GM12878 (cell line): Measurements from ENCODE around the gene TK1. TPM values are rescaled to one million over a fixed set of nuclear protein-coding genes. Genes with fewer than 3 reads are reported as not detected.

Experiments
- ASH2L ChIP-seq: fragments of 300-600, 200-600 bp; sonication (generic); IDR thresholded peaks from 2 replicates; pipeline ENCODE4 v1.6.1; 2017; ENCODE audit warnings: low read depth, mild to moderate bottlenecking, borderline replicate concordance
- ATF2 ChIP-seq: IDR thresholded peaks from 2 replicates; pipeline ENCODE4 v1.6.1; 2012; ENCODE audit warnings: low read length, inconsistent platforms
- BCL11A ChIP-seq: IDR thresholded peaks from 2 replicates; pipeline ENCODE4 v1.6.1; 2011; ENCODE audit warnings: low read depth, low read length
- BHLHE40 ChIP-seq, 2 experiments: fragments of 450-650 bp in 1 of 2; IDR thresholded peaks; 2 replicates each; pipeline ENCODE4 v1.6.1; 2011 to 2017; ENCODE audit warnings: low read depth in 2 of 2, borderline replicate concordance in 1 of 2, improper control_type of control experiment in 1 of 2, low read length in 1 of 2, mild to moderate bottlenecking in 1 of 2
- CBFB ChIP-seq: IDR thresholded peaks from 2 replicates; pipeline ENCODE4 v1.6.1; 2016; ENCODE audit warnings: antibody characterized with exemption, low read depth
- CHD2 ChIP-seq: IDR thresholded peaks from 2 replicates; pipeline ENCODE4 v1.6.1; 2011; ENCODE audit warnings: low read depth, low read length, improper control_type of control experiment, borderline replicate concordance
- DPF2 ChIP-seq: fragments of 450-650 bp; IDR thresholded peaks from 2 replicates; pipeline ENCODE4 v1.6.1; 2017; ENCODE audit warnings: mild to moderate bottlenecking
- EED ChIP-seq: sonication (generic); IDR thresholded peaks from 2 replicates; pipeline ENCODE4 v1.6.1; 2016; ENCODE audit warnings: antibody characterized with exemption, low read depth
- EGR1 ChIP-seq, 2 experiments: IDR thresholded peaks; 1 replicate in 1 of 2; 2 replicates in 1 of 2; pipeline ENCODE4 v1.6.1; 2011 to 2012; ENCODE audit warnings: low read depth in 2 of 2, low read length in 2 of 2, borderline replicate concordance in 1 of 2, mild to moderate bottlenecking in 1 of 2, moderate library complexity in 1 of 2
- EP300 ChIP-seq, 2 experiments: fragments of 150-350 bp in 1 of 2; IDR thresholded peaks; 2 replicates each; pipeline ENCODE4 v1.6.1; 2011 to 2012; ENCODE audit warnings: low read depth in 2 of 2, low read length in 2 of 2, borderline replicate concordance in 1 of 2, improper control_type of control experiment in 1 of 2, inconsistent platforms in 1 of 2; ENCODE audit not compliant: control insufficient read depth in 1 of 2
- EZH2 ChIP-seq: IDR thresholded peaks from 2 replicates; pipeline ENCODE4 v1.6.1; 2012; ENCODE audit warnings: low read depth, mild to moderate bottlenecking, control low read depth, inconsistent platforms, low read length, borderline replicate concordance; ENCODE audit not compliant: control insufficient read depth
- FOXM1 ChIP-seq: IDR thresholded peaks from 2 replicates; pipeline ENCODE4 v1.6.1; 2012; ENCODE audit warnings: low read depth, mild to moderate bottlenecking, inconsistent platforms, low read length, moderate library complexity
- HDAC6 ChIP-seq: fragments of 200-600 bp; sonication (generic); IDR thresholded peaks from one replicate; pipeline ENCODE4 v1.8.0; 2017; ENCODE audit warnings: antibody characterized with exemption; ENCODE audit not compliant: unreplicated experiment
- HDGF ChIP-seq: fragments of 450-650 bp; IDR thresholded peaks from 2 replicates; pipeline ENCODE4 v1.6.1; 2016; ENCODE audit warnings: antibody characterized with exemption
- IKZF2 ChIP-seq, 2 experiments: fragments of 450-650 bp; IDR thresholded peaks; 2 replicates each; pipeline ENCODE4 v1.6.1; 2017; ENCODE audit warnings: mild to moderate bottlenecking in 2 of 2, moderate library complexity in 2 of 2
- KDM1A ChIP-seq: fragments of 200-600 bp; sonication (generic); IDR thresholded peaks from 2 replicates; pipeline ENCODE4 v1.6.1; 2016; ENCODE audit warnings: borderline replicate concordance
- NFXL1 ChIP-seq: fragments of 450-650 bp; IDR thresholded peaks from 2 replicates; pipeline ENCODE4 v1.6.1; 2017; ENCODE audit warnings: antibody characterized with exemption, mild to moderate bottlenecking, borderline replicate concordance
- NFYB ChIP-seq: IDR thresholded peaks from 2 replicates; pipeline ENCODE4 v1.6.1; 2011; ENCODE audit warnings: low read depth, mild to moderate bottlenecking, low read length, improper control_type of control experiment, moderate library complexity; ENCODE audit not compliant: insufficient read depth
- PAX5 ChIP-seq: IDR thresholded peaks from 2 replicates; pipeline ENCODE4 v1.6.1; 2011; ENCODE audit warnings: low read depth, low read length, borderline replicate concordance
- PAX8 ChIP-seq: fragments of 450-650 bp; IDR thresholded peaks from 2 replicates; pipeline ENCODE4 v1.6.1; 2017; ENCODE audit warnings: mild to moderate bottlenecking, moderate library complexity
- PKNOX1 ChIP-seq: fragments of 450-650 bp; IDR thresholded peaks from 2 replicates; pipeline ENCODE4 v1.6.1; 2016; ENCODE audit warnings: mild to moderate bottlenecking
- POLR2AphosphoS2 ChIP-seq: IDR thresholded peaks from 2 replicates; pipeline ENCODE4 v1.6.1; 2011; ENCODE audit warnings: low read depth, mild to moderate bottlenecking, low read length, improper control_type of control experiment, moderate library complexity
- SIX5 ChIP-seq: IDR thresholded peaks from 2 replicates; pipeline ENCODE4 v1.6.1; 2011; ENCODE audit warnings: mild to moderate bottlenecking, low read depth, low read length, moderate library complexity; ENCODE audit not compliant: severe bottlenecking
- SMAD5 ChIP-seq: IDR thresholded peaks from 2 replicates; pipeline ENCODE4 v1.6.1; 2016; ENCODE audit warnings: antibody characterized with exemption, low read depth
- SRF ChIP-seq, 2 experiments: IDR thresholded peaks; 2 replicates each; pipeline ENCODE4 v1.6.1; 2011; ENCODE audit warnings: low read depth in 2 of 2, low read length in 2 of 2, mild to moderate bottlenecking in 1 of 2, moderate library complexity in 1 of 2
- STAT1 ChIP-seq: fragments of 450-650 bp; conservative IDR thresholded peaks from 2 replicates; pipeline ENCODE4 v1.6.1; 2014; ENCODE audit warnings: antibody characterized with exemption, mild to moderate bottlenecking
- TAF1 ChIP-seq: IDR thresholded peaks from 2 replicates; pipeline ENCODE4 v1.6.1; 2011; ENCODE audit warnings: mild to moderate bottlenecking, low read depth, low read length, borderline replicate concordance
- TCF3 ChIP-seq: IDR thresholded peaks from 2 replicates; pipeline ENCODE4 v1.6.1; 2012; ENCODE audit warnings: low read depth, mild to moderate bottlenecking, low read length, borderline replicate concordance; ENCODE audit not compliant: insufficient read depth
- WRNIP1 ChIP-seq: IDR thresholded peaks from 2 replicates; pipeline ENCODE4 v1.6.1; 2011; ENCODE audit warnings: low read depth, low read length, improper control_type of control experiment, borderline replicate concordance
- polyA plus RNA-seq, 11 experiments: library from polyadenylated mRNA; depleted of rRNA in 4 of 11; unstranded in 6 of 11; stranded (reverse) in 5 of 11; fragments of >200 nt; fragmentation: Nextera tagmentation in 4 of 11; fragmentation: Illumina TruSeq in 1 of 11; extraction: Ambion mirVana in 4 of 11; extraction: Trizol in 1 of 11; gene quantifications; 1 replicate in 1 of 11; 2 replicates in 10 of 11; pipeline versions ENCODE4 v1.2.1 to v1.2.3, GENCODE V29; 2011 to 2016; ENCODE audit warnings: inconsistent platforms in 2 of 11, missing spikeins in 2 of 11, low read depth in 1 of 11
- total RNA-seq, 4 experiments: library from RNA; depleted of rRNA in 3 of 4; stranded (reverse); fragments of >200 nt in 3 of 4; fragmentation: Illumina TruSeq in 1 of 4; extraction: Trizol in 1 of 4; gene quantifications; 2 replicates each; pipeline versions ENCODE4 v1.2.1 to v1.2.3, GENCODE V29; 2013 to 2021

Gene TK1
- total and polyA plus RNA-seq, 10 of the 15 experiments (the other 5 are each of a cell fraction or from before 2014, with no cell fraction given), result 4.6 to 175 (median 77.9) TPM

GRCh38 chr17:78154903-78155811 lies 31.7 kb downstream of the TK1 start (continued):
- TF ChIP-seq BCL11A (peak; percentile 54; the same call in 1 of the 2 replicates), CHD2 (peak; percentile 85), PAX8 (no peak), NFXL1 (no peak), ASH2L (no peak), KDM1A (no peak), TCF3 (no peak), BHLHE40 (IDR thresholded peaks at IDR 0.05; ENCODE audit: borderline replicate concordance in 1 of 2, low read depth in 2 of 2, low read length in 1 of 2) (peak; percentile 88 to 93), EZH2 (no peak), SRF (IDR thresholded peaks at IDR 0.05; ENCODE audit: low read depth in 2 of 2, low read length in 2 of 2) (peak in 1 of 2 experiments; percentile 92; a peak in 2 of 4 replicates), DPF2 (peak; percentile 40; the same call in 1 of the 2 replicates), IKZF2 (IDR thresholded peaks at IDR 0.05) (peak; percentile 18 to 71; a peak in 2 of 4 replicates), SIX5 (no peak), TAF1 (no peak; the same call in 1 of the 2 replicates), WRNIP1 (peak; percentile 76; the same call in 1 of the 2 replicates), POLR2AphosphoS2 (peak; percentile 77), PAX5 (peak; percentile 87), NFYB (peak; percentile 41; the same call in 1 of the 2 replicates), SMAD5 (no peak), EED (peak; percentile 53), FOXM1 (peak; percentile 85), HDAC6 (no peak), EGR1 (IDR thresholded peaks at IDR 0.05; ENCODE audit: borderline replicate concordance in 1 of 2, low read depth in 2 of 2, low read length in 2 of 2) (no peak), PKNOX1 (no peak; the same call in 1 of the 2 replicates), CBFB (peak; percentile 80), EP300 (IDR thresholded peaks at IDR 0.05; ENCODE audit: borderline replicate concordance in 1 of 2, control insufficient read depth in 1 of 2, low read depth in 2 of 2, low read length in 2 of 2) (peak; percentile 61 to 88; a peak in 3 of 4 replicates), ATF2 (peak; percentile 89), STAT1 (peak; percentile 82; the same call in 1 of the 2 replicates), HDGF (peak; percentile 89)
